Activated T-cell treated with anti-CD3 and anti-CD28 coated beads for 1 hour (primary cell): ENCODE results near the gene SND1.
"Not testable (repeated sequence)": the region's sequence is repeated elsewhere in the genome, so short reads cannot be mapped to it uniquely, and the experiment has no call there.

ENCODE experiments used
- DNase-seq: peaks from one replicate; pipeline ENCODE4 v3.0.0-alpha.2; 2020; ENCODE audit warnings: low read depth

SND1 gene

GRCh38 chr7:128100225-128100948 lies 448.4 kb downstream of the SND1 start:
- no peak for DNase-seq

- no peak for DNase-seq
Observed at GRCh38 chr7:128100949-128101713, 449.1 kb downstream of the SND1 start.

GRCh38 chr7:128102490-128103291 lies 450.7 kb downstream of the SND1 start:
- no peak for DNase-seq

- DNase-seq = no peak
Observed at GRCh38 chr7:128103498-128104107, 451.6 kb downstream of the SND1 start.

GRCh38 chr7:128104108-128104742 lies 452.2 kb downstream of the SND1 start:
- DNase-seq = no peak

GRCh38 chr7:128105228-128106022 lies 453.4 kb downstream of the SND1 start:
- DNase-seq = no peak

- no peak for DNase-seq
Observed at GRCh38 chr7:128106821-128107220, 454.8 kb downstream of the SND1 start.

GRCh38 chr7:128107516-128107915 lies 455.5 kb downstream of the SND1 start:
- not testable (repeated sequence) for DNase-seq

GRCh38 chr7:128108129-128108528 lies 456.1 kb downstream of the SND1 start:
- DNase-seq = no peak

GRCh38 chr7:128108641-128109423 lies 456.8 kb downstream of the SND1 start:
- DNase-seq = no peak

- not testable (repeated sequence) for DNase-seq
Observed at GRCh38 chr7:128109424-128109969, 457.5 kb downstream of the SND1 start.

- DNase-seq = no peak
Observed at GRCh38 chr7:128110641-128111364, 458.8 kb downstream of the SND1 start.

GRCh38 chr7:128112018-128112780 lies 460.2 kb downstream of the SND1 start:
- DNase-seq = no peak

- no peak for DNase-seq
Observed at GRCh38 chr7:128112781-128113221, 460.8 kb downstream of the SND1 start.

- no peak for DNase-seq
Observed at GRCh38 chr7:128113839-128114238, 461.8 kb downstream of the SND1 start.

- DNase-seq = no peak
Observed at GRCh38 chr7:128114806-128115205, 462.8 kb downstream of the SND1 start.

- no peak for DNase-seq
Observed at GRCh38 chr7:128115336-128115820, 463.4 kb downstream of the SND1 start.
